Fibroblast of skin of right biceps (primary cell): ENCODE data around the gene UBA52.

Source experiments
- DNase-seq: peaks from one replicate; pipeline ENCODE4 v3.0.0-alpha.2; 2013

UBA52 gene

DNA sequence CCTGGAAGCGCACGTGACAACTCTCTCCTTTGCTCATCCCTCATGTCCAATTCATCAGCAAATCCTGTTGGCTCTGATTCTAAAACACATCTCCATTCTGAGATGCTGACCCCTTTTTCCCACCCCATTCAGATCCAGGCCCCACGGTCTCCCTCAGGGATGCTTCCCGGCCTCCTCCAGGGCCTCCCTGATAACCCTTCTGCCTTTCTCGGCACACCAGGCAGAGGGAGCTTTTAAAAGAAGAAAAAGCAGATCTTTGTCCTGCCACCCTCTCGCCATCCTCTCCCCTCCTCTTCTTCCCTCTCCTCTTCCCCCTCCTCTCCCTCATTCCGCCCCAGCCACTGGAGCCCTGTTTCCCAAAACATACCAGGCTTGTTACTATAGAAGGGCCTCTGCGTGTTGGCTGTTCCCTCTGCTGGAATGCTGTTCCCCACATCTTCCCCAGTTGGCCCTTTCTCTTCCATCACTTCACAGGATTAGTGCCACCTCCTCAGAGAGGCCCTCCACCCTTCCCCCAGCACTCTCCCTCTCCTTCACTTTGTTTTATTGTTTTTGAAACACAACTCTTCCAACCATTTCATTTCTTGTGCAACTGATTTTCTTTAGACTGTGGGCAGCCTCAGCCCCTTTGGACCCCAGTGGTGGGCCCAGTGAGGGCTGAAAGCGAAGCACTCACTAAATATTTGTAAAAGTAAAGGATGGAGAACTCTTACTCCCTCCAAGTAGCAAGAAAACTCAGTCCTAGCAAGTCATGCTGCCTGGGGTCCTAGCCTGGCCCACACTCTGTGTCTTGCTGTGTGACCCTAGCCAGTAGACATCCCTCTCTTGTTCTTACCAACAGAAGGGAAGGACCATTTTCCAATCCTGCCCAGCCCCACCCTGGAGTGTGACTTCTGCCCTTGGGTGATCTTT, 37.4 kb downstream of the UBA52 start:
- no peak for DNase-seq

DNA sequence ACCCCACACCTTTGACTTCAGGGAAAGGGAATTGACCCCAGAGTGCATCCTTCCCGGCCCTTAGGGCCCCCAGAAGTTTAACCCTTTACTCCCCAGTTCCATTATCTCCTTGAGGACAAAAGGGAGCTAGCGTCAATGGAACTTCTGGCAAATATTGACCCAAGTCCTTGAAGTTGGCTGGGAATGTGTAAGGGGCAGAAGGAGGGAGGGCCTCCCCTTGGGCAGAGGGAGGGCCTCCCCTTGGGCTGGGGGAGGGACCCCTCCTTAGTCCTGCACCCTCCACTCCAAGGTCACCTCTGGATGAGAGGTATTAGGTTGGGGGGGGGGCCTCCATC, 38.0 kb downstream of the UBA52 start:
- no peak for DNase-seq

DNA sequence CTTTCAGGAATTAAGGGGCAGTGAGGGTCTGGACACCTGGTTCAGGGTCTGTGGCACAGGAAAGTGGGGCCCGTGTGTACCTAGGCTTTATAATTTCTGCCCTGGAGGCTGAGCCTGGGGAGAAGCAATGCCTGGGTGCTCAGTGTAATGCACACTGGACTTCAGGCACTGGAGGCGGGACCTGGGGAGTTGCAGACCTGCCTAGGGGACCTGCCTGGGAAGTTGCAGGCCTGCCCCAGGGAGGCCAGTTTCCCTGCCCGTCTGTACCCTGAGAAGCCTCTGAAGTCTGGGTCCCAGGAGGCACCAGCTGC, 38.5 kb downstream of the UBA52 start:
- DNase-seq: no peak

DNA sequence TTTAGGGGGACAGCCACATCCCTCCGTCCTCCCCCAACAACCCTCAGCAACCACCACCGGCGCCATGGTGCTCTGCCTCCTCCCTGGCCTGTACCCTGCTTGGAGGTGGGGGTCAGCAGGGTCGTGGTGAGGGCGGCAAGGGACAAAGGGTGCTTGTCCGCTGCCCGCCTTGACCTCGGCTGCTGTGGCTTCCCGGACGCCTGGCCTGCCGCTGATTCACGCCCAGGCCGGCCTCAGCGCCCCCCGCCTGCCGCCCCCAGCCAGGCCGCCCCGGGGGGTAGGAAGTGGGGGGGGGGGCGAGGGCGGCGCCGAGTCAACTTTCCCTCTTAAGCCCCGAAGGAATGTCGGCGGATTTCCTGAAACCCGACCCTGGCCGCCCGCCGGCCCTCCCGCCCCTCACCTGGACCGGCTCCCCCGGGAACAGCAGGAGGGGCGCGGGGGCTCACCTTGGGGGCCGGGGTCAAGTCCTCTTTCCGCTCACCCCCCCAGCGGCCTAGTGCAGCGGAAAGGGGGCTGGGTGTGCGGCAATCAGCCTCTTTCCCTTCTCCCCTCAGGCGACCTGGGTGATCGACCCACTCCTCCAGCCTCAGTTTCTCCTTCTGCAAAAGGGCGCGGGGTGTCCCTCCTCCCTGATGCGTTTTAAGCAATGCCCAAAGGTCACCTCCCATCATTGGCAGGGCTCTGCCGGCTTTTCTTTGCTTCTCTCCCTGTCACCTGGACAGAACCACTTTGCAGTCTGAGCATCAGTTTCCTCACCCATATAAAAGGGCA, 39.1 kb downstream of the UBA52 start:
- DNase-seq: no peak

DNA sequence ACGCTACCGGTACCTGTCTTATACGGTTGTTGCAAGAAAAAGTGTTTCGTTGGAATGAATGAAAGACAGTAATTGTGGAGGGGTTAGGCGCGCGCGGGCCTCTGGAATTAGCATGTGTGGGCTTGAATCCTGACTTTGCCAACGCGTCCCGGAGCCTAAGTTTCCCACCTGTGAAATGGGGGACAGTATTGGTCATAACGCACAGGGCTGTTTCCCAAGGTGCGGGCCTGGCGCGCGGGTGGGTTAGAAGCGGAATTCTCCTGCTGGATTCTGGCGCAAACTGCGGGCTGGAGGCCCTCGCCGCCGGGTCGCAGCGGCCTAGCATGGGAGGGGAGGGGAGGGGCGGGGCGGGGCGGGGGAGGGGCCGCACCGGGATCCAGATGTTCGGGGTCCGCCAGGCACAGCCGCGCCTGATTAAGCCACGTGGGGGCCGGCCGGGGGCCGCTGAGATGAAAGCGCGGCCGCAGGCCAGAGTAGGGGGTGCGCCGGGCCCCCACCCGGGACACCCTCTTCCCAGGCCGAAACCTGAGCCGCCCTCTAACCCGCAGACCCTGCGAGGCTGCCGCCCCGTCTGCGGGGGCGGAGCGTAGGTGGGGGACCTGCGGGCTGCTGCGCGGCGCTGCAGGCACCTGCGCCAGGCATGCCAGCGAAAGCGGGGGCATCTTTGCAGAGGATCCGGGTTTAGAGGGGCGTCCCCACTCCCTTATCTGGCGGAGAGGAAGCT, 39.8 kb downstream of the UBA52 start:
- no peak for DNase-seq

DNA sequence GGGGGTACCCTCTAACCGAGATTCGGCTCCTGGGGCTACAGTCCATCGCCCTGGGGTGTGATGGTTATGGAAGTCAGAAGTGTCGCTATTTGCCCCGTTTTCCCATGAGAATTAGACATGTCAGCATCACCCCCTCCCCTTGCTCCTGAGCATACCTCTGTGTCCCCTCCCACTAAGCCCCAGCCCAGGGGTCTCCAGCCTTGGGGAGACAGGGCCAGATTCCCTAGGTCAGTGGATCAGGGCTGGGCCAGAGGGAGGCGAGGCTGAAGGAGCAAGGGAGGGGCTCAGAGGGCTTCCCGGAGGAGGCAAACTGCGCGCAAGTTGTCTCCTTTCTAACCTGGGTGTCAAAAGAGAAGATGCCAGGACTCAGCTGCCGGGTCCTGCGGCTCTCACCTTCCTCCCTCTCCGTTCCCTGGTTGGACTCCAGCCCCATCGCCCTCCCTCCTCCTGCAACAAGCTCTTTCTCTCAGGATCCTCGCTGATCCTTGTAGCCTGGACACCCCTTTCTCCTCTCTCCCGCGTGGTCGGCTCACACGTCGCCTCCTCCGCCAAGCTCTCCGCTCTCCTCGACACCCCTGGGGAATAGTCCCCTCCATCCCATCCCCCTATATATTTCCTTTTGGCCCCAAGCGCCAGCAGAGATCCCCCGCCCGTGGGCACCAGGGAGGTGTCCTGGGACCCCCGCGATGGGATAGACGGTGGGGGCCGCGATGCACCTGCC, 40.6 kb downstream of the UBA52 start:
- no peak for DNase-seq

DNA sequence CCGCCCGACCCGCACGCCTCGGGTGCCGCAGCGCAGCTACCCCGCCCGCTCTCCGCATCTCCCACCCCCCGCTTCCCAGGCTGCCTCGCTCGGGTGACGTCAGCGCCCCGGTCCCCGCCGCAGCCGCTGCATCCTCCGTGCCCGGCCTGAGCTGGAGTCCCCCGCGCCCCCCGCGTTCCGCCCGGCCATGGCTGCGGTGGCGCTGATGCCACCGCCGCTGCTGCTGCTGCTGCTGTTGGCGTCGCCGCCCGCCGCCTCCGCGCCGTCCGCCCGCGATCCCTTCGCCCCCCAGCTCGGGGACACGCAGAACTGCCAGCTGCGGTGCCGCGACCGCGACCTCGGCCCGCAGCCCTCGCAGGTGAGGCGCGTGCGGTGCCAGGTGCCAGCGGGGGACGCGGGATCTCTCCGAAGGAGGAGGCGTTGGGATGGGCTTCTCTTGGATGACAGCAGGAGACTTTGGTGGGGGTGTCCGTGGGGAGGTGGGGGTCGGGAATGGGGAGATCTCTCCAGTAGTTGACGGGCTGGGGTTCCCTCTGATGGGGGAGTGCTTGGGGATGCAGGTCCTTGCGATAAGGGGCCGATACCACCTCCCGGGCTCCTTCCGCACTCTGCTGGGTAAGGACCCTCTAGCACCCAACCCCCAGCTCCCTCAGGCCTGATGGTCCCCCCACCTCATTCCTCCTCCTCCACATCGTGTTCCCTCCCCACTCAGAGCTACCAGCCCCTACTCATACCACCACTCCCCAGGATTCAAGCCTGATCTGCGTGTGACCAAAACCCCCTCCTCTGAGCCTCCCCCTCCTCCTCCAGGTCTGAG, 41.3 kb downstream of the UBA52 start, which contains the start of gene TMEM59L:
Gene TMEM59L (plus strand): TSS at position 99 of the 817 bp plus-strand sequence. CDS start 89 bp downstream, at position 188.
- no peak for DNase-seq

DNA sequence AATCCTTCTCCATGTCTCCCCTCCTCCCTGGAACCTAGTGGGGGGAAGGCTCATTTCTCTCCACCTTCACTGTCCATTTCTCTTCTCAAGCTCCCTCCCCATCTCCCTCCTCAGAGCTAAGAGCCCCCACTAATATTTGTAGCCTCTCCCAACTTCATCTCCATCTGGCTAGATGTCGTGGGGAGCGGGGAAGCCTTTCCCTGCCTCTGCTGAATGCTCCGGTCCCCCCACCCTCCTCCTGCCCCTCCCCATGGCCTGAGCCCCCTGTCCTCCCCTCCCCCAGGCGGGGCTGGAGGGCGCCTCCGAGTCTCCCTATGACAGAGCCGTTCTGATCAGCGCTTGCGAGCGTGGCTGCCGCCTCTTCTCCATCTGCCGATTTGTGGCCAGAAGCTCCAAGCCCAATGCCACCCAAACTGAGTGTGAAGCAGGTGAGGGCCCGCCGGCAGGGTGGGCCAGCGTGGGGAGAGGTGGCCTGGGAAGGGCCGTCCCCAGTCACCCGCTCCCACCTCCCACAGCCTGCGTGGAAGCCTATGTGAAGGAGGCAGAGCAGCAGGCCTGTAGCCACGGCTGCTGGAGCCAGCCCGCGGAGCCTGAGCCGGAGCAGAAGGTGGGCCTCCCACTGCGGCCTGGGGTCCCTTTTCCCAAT, 42.1 kb downstream of the UBA52 start:
- no peak for DNase-seq

DNA sequence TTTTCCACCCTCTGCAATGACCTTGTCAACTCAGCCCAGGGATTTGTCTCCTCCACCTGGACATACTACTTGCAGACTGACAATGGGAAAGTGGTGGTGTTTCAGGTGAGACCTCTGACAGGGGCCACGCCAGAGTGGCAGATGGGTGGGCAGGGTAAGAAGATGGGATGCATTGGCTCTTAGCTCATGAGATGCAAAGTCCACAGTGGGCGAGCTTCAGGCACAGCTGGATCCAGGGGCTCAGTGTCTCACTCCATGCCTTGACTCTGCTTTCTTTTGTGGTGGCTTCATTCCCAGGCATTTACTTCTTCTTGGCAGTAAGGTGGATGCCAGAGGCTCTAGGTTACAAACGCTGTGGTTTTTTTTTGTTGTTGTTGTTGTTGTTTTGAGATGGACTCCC, 44.4 kb downstream of the UBA52 start:
- DNase-seq: no peak

DNA sequence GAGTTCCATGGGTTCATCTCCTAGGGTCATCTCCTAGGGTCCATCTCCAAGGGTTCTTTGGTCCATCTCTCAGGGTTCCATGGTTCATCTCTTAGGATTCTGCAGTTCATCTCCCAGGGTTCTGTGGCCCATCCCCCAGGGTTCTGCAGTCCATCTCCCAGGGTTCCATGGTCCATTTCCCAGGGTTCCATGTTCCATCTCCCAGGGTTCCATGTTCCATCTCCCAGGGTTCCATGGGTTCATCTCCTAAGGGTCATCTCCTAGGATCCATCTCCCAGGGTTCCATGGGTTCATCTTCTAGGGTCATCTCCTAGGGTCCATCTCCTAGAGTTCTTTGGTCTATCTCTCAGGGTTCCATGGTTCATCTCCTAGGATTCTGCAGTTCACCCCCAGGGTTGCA, 45.9 kb downstream of the UBA52 start:
- no peak for DNase-seq

DNA sequence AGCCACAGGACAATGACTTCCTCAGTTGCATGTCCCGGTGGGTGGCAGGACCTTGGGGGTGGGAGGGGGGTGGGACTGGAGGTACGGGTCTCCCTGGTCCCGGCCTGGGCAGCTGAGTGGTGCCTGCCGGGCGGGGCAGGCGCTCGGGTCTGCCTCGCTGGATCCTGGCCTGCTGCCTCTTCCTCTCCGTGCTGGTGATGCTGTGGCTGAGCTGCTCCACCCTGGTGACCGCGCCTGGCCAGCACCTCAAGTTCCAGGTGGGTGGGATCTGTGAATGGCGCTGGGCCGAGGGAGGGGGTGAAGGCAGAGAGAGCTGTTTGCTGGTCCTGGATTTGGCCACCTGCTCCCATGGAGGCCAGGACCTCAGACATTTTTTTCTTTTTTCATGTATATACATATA, 46.6 kb downstream of the UBA52 start:
- no peak for DNase-seq

DNA sequence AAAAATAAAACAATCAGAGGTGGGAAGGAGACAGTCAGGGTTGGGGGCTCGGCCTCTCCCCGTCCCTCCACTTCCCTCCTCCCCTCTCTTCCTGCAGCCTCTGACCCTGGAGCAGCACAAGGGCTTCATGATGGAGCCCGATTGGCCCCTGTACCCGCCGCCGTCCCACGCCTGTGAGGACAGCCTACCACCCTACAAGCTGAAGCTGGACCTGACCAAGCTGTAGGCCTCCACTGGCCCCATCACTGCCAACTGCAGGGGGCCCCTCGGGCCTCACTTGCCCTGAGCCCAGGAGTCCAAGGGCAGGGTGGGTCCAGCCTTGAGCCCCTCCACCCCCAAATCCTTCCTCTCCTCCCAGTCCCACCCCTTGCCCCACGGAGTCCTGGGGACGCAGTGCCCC, 48.7 kb downstream of the UBA52 start:
- no peak for DNase-seq

DNA sequence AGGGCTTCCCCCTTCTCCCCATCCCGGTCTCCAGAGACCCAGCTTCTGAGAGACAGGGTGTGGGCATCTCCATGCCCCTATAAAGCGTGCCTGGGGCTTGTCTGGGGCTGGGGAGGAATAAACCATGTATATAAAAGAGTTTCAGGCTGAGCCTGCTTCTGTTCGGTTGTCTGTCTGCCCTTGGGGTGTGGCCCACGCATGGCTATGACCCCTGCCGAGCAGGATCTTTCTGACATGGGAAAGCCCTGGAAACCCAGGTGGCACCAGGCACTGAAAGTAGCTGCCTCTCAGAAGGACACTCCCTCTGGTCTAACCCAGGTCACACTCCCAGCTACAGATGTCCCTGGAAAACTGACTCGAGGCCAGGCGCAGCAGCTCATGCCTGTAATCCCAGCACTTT, 49.2 kb downstream of the UBA52 start:
- no peak for DNase-seq

DNA sequence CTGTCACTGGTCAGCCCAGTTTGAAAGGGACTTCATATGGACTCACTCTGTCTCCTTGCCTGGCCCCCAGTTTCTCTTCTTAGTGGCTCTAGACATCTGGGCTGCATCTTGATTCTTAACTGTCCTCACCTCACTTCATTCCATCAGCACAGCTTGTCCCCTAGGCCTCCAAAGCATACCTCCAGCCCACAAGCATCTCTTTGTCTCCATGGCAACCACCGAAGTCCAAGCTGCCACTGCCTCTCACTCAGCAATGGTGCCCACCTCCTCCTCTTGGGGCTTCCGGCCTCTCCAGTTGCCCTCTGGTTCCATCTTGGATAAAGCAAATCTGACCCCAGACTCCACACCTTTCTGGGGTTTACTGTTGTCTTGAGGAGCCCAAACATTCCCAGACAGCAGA, 55.2 kb downstream of the UBA52 start:
- DNase-seq: peak; percentile 11
